Measurements from ENCODE around the gene SLAMF6.

The SLAMF6 gene

GRCh38 chr1:160438317-160438918 is 84.6 kb downstream of the SLAMF6 start:
- H3K36me3 ChIP-seq (ENCODE audit: insufficient read depth, low read length): no peaks in the 10 kb centered on the region
- no peak overlapping the region for H3K4me3 ChIP-seq (ENCODE audit: low read length)
- H3K4me1 ChIP-seq (ENCODE audit: insufficient read depth, low read length): peaks cover 4% of the 10 kb centered on the region
- H3K27me3 ChIP-seq (ENCODE audit: insufficient read depth, low read length): peaks cover 3% of the 10 kb centered on the region
- no peak overlapping the region for H2AFZ ChIP-seq (ENCODE audit: low read depth, low read length)
- no peaks in the 10 kb centered on the region for H3K9me3 ChIP-seq (ENCODE audit: low read length)

DNA sequence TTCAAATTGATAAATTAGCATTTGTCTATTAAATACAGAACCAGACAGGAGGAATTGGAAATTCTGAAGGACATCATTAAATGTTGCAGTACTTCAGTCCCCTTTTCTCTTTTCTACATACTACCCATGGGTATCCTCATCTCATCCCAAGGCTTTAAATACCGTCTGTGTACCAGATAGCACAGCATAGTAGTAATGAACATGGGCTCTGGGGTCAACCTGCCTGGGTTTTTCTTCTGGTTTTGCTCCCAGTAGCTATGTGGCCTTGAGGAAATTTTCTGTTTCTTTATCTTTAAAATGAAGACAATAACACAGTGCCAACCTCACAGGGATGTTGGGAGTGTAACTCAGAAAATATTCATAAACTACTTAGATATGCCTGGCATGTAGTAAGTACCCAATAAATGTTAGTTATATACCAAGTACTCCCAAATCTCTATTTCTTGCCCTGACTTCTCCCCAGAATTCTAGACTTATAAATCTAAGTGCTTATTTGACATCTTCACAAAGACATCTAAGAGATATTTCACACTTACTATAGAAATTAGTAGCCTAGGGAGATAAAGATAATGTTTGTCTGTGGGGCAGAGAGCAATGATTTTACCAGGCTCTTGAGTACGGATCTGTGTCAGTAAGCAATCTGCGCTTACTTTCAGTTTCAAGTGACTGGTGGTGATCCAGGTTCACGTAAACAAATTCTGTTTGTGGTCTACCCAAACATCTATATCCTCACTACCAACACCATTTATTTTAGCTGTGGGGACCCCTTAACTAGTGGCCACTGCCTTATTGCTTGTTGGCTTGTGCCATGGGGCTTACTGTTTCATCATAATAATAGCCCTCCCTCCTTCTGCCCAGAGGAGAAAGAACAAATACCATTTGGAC is 85.4 kb downstream of the SLAMF6 start:
- peaks cover 3% of the 10 kb centered on the region for H3K27me3 ChIP-seq (ENCODE audit: insufficient read depth, low read length)

DNA sequence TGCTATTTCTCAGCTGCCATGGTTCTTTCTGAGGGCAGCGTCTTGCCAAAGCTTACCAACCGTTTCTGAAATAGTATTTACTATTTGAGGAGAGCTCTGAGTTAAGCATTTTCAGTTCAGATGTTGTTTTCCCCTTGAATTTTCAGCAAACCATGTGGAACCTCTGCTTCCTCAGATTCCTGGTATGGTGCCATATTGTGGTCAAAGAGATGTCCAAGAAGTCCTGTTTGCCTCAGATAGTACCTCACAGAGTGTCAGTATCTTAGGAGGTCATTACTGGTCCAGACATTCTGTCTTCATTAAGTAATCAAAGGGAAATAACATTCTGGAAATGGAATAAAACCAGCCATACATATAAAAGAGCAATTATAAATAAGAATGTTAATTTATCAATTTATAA is 86.1 kb downstream of the SLAMF6 start:
- peaks cover 3% of the 10 kb centered on the region for H3K27me3 ChIP-seq (ENCODE audit: insufficient read depth, low read length)
- H3K36me3 ChIP-seq (ENCODE audit: insufficient read depth, low read length): no peaks in the 10 kb centered on the region
- H3K4me1 ChIP-seq (ENCODE audit: insufficient read depth, low read length): peaks cover 4% of the 10 kb centered on the region
- H2AFZ ChIP-seq (ENCODE audit: low read depth, low read length): no peak overlapping the region
- no peak overlapping the region for H3K4me3 ChIP-seq (ENCODE audit: low read length)
- H3K9me3 ChIP-seq (ENCODE audit: low read length): no peaks in the 10 kb centered on the region

More for the DNA sequence above, 85.4 kb downstream of the SLAMF6 start:
- no peak overlapping the region for H3K4me3 ChIP-seq (ENCODE audit: low read length)
- no peaks in the 10 kb centered on the region for H3K36me3 ChIP-seq (ENCODE audit: insufficient read depth, low read length)
- peaks cover 4% of the 10 kb centered on the region for H3K4me1 ChIP-seq (ENCODE audit: insufficient read depth, low read length)
- no peak overlapping the region for H2AFZ ChIP-seq (ENCODE audit: low read depth, low read length)
- H3K9me3 ChIP-seq (ENCODE audit: low read length): no peaks in the 10 kb centered on the region
